ENCODE measurements around the gene IGHMBP2. TPM values are rescaled to one million over a fixed set of nuclear protein-coding genes. Genes with fewer than 3 reads are reported as not detected.

The IGHMBP2 gene
- total RNA-seq, 1 experiment from 2014 or later: 24.0 TPM

DNA sequence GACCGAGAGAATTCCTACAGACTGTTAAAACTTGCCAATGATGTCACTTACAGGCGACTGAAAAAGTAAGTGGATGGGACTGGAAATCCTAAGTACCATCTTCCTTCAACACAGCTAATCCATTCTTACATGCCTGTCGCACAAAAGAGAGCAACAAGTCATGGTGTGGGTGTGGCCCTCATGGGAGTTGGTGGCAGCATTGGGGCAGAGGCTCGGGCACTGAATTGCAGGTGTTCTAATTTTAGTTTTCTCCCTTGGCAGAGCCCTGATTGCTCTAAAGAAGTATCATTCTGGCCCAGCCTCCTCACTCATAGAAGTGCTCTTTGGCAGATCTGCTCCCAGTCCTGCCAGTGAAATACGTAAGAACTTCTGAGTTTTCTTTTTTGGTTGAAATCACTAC lies 4.6 kb downstream of the IGHMBP2 start:
- H3K36me3 Mint-ChIP-seq (ENCODE audit: insufficient read depth in 1 of 3, low read depth in 3 of 3): peaks cover 15 to 56% (median 48%) of the 10 kb centered on the region in 3 experiments; a peak in 6 of 7 replicates

More for the DNA sequence above, 4.6 kb downstream of the IGHMBP2 start:
- Mint-ChIP-seq H3K27me3 (ENCODE audit: low read depth) (no peaks in the 10 kb centered on the region), H3K4me1 (peaks cover 9 to 16% of the 10 kb centered on the region in 2 experiments), H3K9me3 (no peaks in the 10 kb centered on the region), H3K27ac (no peak overlapping the region), H3K4me3 (no peak overlapping the region)
- H3K4ac ChIP-seq (ENCODE audit: low read depth, low read length): no peak overlapping the region
- no peak overlapping the region for H4K91ac ChIP-seq (ENCODE audit: insufficient read length, low read depth, low read length)
- TF ChIP-seq, protein P1, sequence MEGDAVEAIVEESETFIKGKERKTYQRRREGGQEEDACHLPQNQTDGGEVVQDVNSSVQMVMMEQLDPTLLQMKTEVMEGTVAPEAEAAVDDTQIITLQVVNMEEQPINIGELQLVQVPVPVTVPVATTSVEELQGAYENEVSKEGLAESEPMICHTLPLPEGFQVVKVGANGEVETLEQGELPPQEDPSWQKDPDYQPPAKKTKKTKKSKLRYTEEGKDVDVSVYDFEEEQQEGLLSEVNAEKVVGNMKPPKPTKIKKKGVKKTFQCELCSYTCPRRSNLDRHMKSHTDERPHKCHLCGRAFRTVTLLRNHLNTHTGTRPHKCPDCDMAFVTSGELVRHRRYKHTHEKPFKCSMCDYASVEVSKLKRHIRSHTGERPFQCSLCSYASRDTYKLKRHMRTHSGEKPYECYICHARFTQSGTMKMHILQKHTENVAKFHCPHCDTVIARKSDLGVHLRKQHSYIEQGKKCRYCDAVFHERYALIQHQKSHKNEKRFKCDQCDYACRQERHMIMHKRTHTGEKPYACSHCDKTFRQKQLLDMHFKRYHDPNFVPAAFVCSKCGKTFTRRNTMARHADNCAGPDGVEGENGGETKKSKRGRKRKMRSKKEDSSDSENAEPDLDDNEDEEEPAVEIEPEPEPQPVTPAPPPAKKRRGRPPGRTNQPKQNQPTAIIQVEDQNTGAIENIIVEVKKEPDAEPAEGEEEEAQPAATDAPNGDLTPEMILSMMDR (conservative IDR thresholded peaks at IDR 0.05): no peak
- no peak overlapping the region for H3K4me2 ChIP-seq (ENCODE audit: insufficient read depth, insufficient read length, low read length)
- H3K79me1 ChIP-seq (ENCODE audit: insufficient read depth, low read depth, low read length, poor library complexity, severe bottlenecking): peaks cover 5% of the 10 kb centered on the region
- no peak overlapping the region for H3K27ac ChIP-seq (ENCODE audit: insufficient read length, low read depth, low read length)
- H3T11ph ChIP-seq (ENCODE audit: low read length): no peak overlapping the region
- H3K27me3 ChIP-seq (ENCODE audit: insufficient read depth, low read length): no peaks in the 10 kb centered on the region
- H3K9me3 ChIP-seq (ENCODE audit: control insufficient read depth, low read depth, low read length): no peaks in the 10 kb centered on the region
- no peak overlapping the region for H3K23ac ChIP-seq (ENCODE audit: insufficient read length, low read depth, low read length)
- no CpG with 5 or more reads among the region's 5 CpGs for WGBS (ENCODE audit: extremely low coverage, insufficient read length, low lambda C conversion rate)
- no peaks in the 10 kb centered on the region for H4K20me1 ChIP-seq (ENCODE audit: control insufficient read depth, insufficient read depth, insufficient read length)
- H2BK5ac ChIP-seq (ENCODE audit: insufficient read length, low read length): no peak overlapping the region
- no peaks in the 10 kb centered on the region for H3K4me1 ChIP-seq (ENCODE audit: insufficient read depth, low read length)
- H4K5ac ChIP-seq (ENCODE audit: insufficient read length, low read depth, low read length): no peak overlapping the region
- no peak for DNase-seq
- no peak overlapping the region for H2BK120ac ChIP-seq (ENCODE audit: low read depth, low read length, poor library complexity, severe bottlenecking)
- no peak overlapping the region for H2BK12ac ChIP-seq (ENCODE audit: insufficient read length, low read depth, low read length)
- H2AFZ ChIP-seq (ENCODE audit: low read length): no peak overlapping the region
- H3K9ac ChIP-seq (ENCODE audit: extremely low read depth, insufficient read length, low read length): no peak overlapping the region
- H4K8ac ChIP-seq (replicated peaks; ENCODE audit: insufficient read length, low read depth, low read length): no peak overlapping the region
- H3K18ac ChIP-seq (ENCODE audit: insufficient read length, low read depth, low read length): no peak overlapping the region
- no peak overlapping the region for H3K14ac ChIP-seq (ENCODE audit: insufficient read depth, low read length)
- H2AK5ac ChIP-seq (ENCODE audit: insufficient read length, low read length): no peak overlapping the region
- no peak overlapping the region for H2BK15ac ChIP-seq (ENCODE audit: low read depth, low read length)
- peaks cover 10% of the 10 kb centered on the region; the same call in 1 of the 2 replicates for H3K79me2 ChIP-seq (ENCODE audit: insufficient read depth, low read length)
- H3K56ac ChIP-seq (ENCODE audit: insufficient read length, low read depth, low read length): no peak overlapping the region
- H3K23me2 ChIP-seq (ENCODE audit: insufficient read length, low read depth, low read length, poor library complexity, severe bottlenecking): peaks cover 11% of the 10 kb centered on the region
- H2BK20ac ChIP-seq (ENCODE audit: low read depth, low read length, poor library complexity, severe bottlenecking): no peak overlapping the region
